GM23338 (cell line): ENCODE measurements around the gene EIF2B1. TPM values are rescaled to one million over a fixed set of nuclear protein-coding genes. Genes with fewer than 3 reads are reported as not detected.

ENCODE experiments used
- ATAC-seq: fragments of 200-7000 bp; cut with Tn5 transposase; 3 replicates; pipeline ENCODE4 v1.9.1; 2020
- DNase-seq: peaks from one replicate; pipeline ENCODE4 v3.0.0-alpha.2; 2015; ENCODE audit warnings: low spot score
- H2AFZ ChIP-seq: fragments of 200-600 bp; sonication (generic); 2 replicates; pipeline ENCODE4 v1.8.0; 2016; ENCODE audit warnings: antibody characterized with exemption, mild to moderate bottlenecking, moderate library complexity
- H3F3A ChIP-seq: fragments of 200-600 bp; sonication (generic); replicated peaks from 2 replicates; pipeline ENCODE4 v1.8.0; 2017; ENCODE audit warnings: antibody characterized with exemption, mixed run types, low read depth
- H3K27ac ChIP-seq: fragments of 200-600 bp; sonication (generic); 2 replicates; pipeline ENCODE4 v1.6.1; 2016; ENCODE audit warnings: low read depth
- H3K27me3 ChIP-seq: fragments of 200-600 bp; sonication (generic); 2 replicates; pipeline ENCODE4 v1.8.0; 2016; ENCODE audit warnings: mild to moderate bottlenecking, mixed run types, moderate library complexity; ENCODE audit not compliant: insufficient read depth
- H3K36me3 ChIP-seq: fragments of 200-600 bp; sonication (generic); 2 replicates; pipeline ENCODE4 v1.8.0; 2016; ENCODE audit warnings: mild to moderate bottlenecking; ENCODE audit not compliant: insufficient read depth
- H3K4me1 ChIP-seq: fragments of 200-600 bp; sonication (generic); 2 replicates; pipeline ENCODE4 v1.8.0; 2016; ENCODE audit warnings: mild to moderate bottlenecking, moderate library complexity; ENCODE audit not compliant: insufficient read depth
- H3K4me2 ChIP-seq: fragments of 200-600 bp; sonication (generic); 2 replicates; pipeline ENCODE4 v1.7.1; 2017; ENCODE audit warnings: mixed run types
- H3K4me3 ChIP-seq: fragments of 200-600 bp; sonication (generic); 2 replicates; pipeline ENCODE4 v1.6.1; 2016; ENCODE audit warnings: mixed run types
- H3K79me2 ChIP-seq: fragments of 200-600 bp; sonication (generic); replicated peaks from 2 replicates; pipeline ENCODE4 v1.8.0; 2017; ENCODE audit warnings: mild to moderate bottlenecking; ENCODE audit not compliant: insufficient read depth
- H3K9me2 ChIP-seq: fragments of 200-600 bp; sonication (generic); 2 replicates; pipeline ENCODE4 v1.8.0; 2017; ENCODE audit not compliant: insufficient read depth
- H4K20me1 ChIP-seq: fragments of 200-600 bp; sonication (generic); replicated peaks from 2 replicates; pipeline ENCODE4 v1.8.0; 2017; ENCODE audit warnings: mild to moderate bottlenecking; ENCODE audit not compliant: insufficient read depth
- H3K27ac Mint-ChIP-seq: 2 replicates; pipeline ENCODE4 v1.8.0; 2020; ENCODE audit warnings: inconsistent platforms, mild to moderate bottlenecking, moderate library complexity, mixed read lengths
- H3K27me3 Mint-ChIP-seq: 3 replicates; pipeline ENCODE4 v1.8.0; 2022; ENCODE audit warnings: low read depth, mild to moderate bottlenecking, moderate library complexity, mixed read lengths, inconsistent platforms; ENCODE audit not compliant: insufficient read depth, poor library complexity
- H3K36me3 Mint-ChIP-seq: 3 replicates; pipeline ENCODE4 v1.8.0; 2021; ENCODE audit warnings: low read depth, mild to moderate bottlenecking, inconsistent platforms, moderate library complexity, mixed read lengths
- H3K4me1 Mint-ChIP-seq: 3 replicates; pipeline ENCODE4 v1.8.0; 2020; ENCODE audit warnings: mild to moderate bottlenecking, inconsistent platforms, mixed read lengths
- H3K4me3 Mint-ChIP-seq: 3 replicates; pipeline ENCODE4 v1.8.0; 2021; ENCODE audit warnings: moderate library complexity, mild to moderate bottlenecking, inconsistent platforms, mixed read lengths
- H3K9me3 Mint-ChIP-seq: 3 replicates; pipeline ENCODE4 v1.8.0; 2020; ENCODE audit warnings: moderate library complexity, mild to moderate bottlenecking, inconsistent platforms, mixed read lengths
- EZH2 ChIP-seq: fragments of 200-600 bp; sonication (generic); IDR thresholded peaks from one replicate; pipeline ENCODE4 v1.8.0; 2017; ENCODE audit warnings: antibody characterized with exemption, mild to moderate bottlenecking, low read depth; ENCODE audit not compliant: unreplicated experiment
- EZH2phosphoT487 ChIP-seq: fragments of 200-600 bp; sonication (generic); IDR thresholded peaks from one replicate; pipeline ENCODE4 v1.8.1; 2018; ENCODE audit warnings: antibody characterized with exemption; ENCODE audit not compliant: unreplicated experiment
- JUNB ChIP-seq: IDR thresholded peaks from one replicate; pipeline ENCODE4 v1.6.1; 2016; ENCODE audit warnings: antibody characterized with exemption; ENCODE audit not compliant: unreplicated experiment
- NANOG ChIP-seq: IDR thresholded peaks from 2 replicates; pipeline ENCODE4 v1.6.1; 2016; ENCODE audit warnings: antibody characterized with exemption, borderline replicate concordance
- POLR2AphosphoS5 ChIP-seq: IDR thresholded peaks from 2 replicates; pipeline ENCODE4 v1.6.1; 2016; ENCODE audit warnings: antibody characterized with exemption, low read depth
- ZNF114 ChIP-seq: fragments of 250-450 bp; sonication (Bioruptor Pico); IDR thresholded peaks from 2 replicates; pipeline ENCODE4 v1.5.0; 2020; ENCODE audit warnings: mild to moderate bottlenecking, moderate library complexity
- ZNF331 ChIP-seq: fragments of 250-450 bp; sonication (Bioruptor Pico); IDR thresholded peaks from 2 replicates; pipeline ENCODE4 v1.5.0; 2020; ENCODE audit warnings: low read depth, mild to moderate bottlenecking, moderate library complexity
- polyA plus RNA-seq: library from polyadenylated mRNA; unstranded; fragments of >200 nt; fragmentation: Nextera tagmentation; extraction: Ambion mirVana; gene quantifications from 2 replicates; pipeline ENCODE4 v1.2.1, GENCODE V29; 2016
- total RNA-seq: library from RNA; depleted of rRNA; stranded (reverse); fragments of >200 nt; shearing (Covaris generic); gene quantifications from 2 replicates; pipeline ENCODE4 v1.2.3, GENCODE V29; 2014
- TF ChIP-seq, protein P1 (sequence below): IDR thresholded peaks from 2 replicates; pipeline ENCODE4 v1.6.1; 2016; ENCODE audit warnings: antibody characterized with exemption
- TF ChIP-seq, protein P2 (sequence below): fragments of 250-450 bp; sonication (Bioruptor Pico); IDR thresholded peaks from 2 replicates; pipeline ENCODE4 v1.5.0; 2020; ENCODE audit warnings: mild to moderate bottlenecking, moderate library complexity
- TF ChIP-seq, protein P3 (sequence below): IDR thresholded peaks from one replicate; pipeline ENCODE4 v1.6.1; 2018; ENCODE audit warnings: antibody characterized with exemption; ENCODE audit not compliant: unreplicated experiment
- TF ChIP-seq, protein P4 (sequence below), 2 experiments: fragments of 200-600 bp in 1 of 2; sonication (generic) in 1 of 2; conservative IDR thresholded peaks; 2 replicates each; pipeline versions ENCODE4 v1.5.1 to v1.6.1; 2016 to 2017; ENCODE audit warnings: antibody characterized with exemption in 2 of 2, low read depth in 2 of 2, mild to moderate bottlenecking in 2 of 2, moderate library complexity in 1 of 2

EIF2B1 gene
- total and polyA plus RNA-seq, 2 experiments from 2014 or later: 33.5 to 117 TPM

DNA sequence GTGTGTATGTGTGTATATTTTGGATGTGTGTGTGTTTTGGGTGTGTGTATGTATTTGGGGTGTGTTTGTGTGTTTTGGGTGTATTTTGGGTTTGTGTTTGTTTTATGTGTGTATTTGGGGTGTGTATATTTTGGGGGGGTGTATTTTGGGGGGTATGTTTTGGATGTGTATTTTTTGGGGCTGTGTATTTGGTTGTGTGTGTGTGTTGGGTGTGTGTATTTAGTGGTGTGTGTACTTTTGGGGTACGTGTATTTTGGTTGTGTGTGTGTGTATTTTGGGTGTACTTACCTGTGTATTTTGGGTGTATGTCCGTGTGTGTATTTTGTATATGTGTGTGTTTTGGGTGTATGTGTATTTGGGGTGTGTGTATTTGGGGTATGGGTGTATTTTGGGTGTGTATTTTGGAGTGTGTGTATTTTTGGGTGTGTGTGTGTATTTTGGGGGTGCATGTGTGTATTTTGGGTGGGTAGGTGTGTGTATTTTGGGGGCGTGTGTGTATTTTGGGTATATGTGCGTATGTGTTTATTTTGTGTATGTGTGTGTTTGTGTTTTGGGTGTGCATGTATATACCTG is 20.7 kb upstream of the EIF2B1 start (continued):
- TF ChIP-seq, protein P1, sequence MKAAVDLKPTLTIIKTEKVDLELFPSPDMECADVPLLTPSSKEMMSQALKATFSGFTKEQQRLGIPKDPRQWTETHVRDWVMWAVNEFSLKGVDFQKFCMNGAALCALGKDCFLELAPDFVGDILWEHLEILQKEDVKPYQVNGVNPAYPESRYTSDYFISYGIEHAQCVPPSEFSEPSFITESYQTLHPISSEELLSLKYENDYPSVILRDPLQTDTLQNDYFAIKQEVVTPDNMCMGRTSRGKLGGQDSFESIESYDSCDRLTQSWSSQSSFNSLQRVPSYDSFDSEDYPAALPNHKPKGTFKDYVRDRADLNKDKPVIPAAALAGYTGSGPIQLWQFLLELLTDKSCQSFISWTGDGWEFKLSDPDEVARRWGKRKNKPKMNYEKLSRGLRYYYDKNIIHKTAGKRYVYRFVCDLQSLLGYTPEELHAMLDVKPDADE: no peak
- TF ChIP-seq EZH2phosphoT487: no peak

DNA sequence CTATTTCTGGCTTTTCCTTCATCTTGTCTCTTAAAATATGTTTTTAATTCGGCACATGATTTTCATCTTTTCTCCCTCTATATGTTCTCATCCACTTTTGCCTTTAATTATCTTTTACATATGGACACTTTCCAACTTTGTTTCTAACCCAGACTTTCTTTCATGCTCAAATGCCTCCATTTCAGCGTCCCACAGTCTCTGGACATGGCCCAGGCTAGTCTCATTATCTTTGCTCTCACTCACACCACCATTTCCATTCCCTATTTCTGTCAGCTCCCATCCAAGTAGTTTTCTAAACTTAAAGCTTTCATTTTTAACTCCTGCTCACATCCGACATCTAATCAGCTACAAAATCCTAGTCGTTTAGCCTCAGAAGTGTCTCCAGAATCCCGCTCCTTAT is 14.9 kb upstream of the EIF2B1 start:
- Mint-ChIP-seq H3K4me1 (no peaks in the 10 kb centered on the region), H3K36me3 (peaks cover 55% of the 10 kb centered on the region)
- ATAC-seq: no peak
- TF ChIP-seq JUNB (no peak), NANOG (no peak), POLR2AphosphoS5 (no peak), ZNF114 (CRISPR knock-in tag) (no peak), EZH2phosphoT487 (no peak), EZH2 (no peak), ZNF331 (no peak)
- TF ChIP-seq, protein P2, sequence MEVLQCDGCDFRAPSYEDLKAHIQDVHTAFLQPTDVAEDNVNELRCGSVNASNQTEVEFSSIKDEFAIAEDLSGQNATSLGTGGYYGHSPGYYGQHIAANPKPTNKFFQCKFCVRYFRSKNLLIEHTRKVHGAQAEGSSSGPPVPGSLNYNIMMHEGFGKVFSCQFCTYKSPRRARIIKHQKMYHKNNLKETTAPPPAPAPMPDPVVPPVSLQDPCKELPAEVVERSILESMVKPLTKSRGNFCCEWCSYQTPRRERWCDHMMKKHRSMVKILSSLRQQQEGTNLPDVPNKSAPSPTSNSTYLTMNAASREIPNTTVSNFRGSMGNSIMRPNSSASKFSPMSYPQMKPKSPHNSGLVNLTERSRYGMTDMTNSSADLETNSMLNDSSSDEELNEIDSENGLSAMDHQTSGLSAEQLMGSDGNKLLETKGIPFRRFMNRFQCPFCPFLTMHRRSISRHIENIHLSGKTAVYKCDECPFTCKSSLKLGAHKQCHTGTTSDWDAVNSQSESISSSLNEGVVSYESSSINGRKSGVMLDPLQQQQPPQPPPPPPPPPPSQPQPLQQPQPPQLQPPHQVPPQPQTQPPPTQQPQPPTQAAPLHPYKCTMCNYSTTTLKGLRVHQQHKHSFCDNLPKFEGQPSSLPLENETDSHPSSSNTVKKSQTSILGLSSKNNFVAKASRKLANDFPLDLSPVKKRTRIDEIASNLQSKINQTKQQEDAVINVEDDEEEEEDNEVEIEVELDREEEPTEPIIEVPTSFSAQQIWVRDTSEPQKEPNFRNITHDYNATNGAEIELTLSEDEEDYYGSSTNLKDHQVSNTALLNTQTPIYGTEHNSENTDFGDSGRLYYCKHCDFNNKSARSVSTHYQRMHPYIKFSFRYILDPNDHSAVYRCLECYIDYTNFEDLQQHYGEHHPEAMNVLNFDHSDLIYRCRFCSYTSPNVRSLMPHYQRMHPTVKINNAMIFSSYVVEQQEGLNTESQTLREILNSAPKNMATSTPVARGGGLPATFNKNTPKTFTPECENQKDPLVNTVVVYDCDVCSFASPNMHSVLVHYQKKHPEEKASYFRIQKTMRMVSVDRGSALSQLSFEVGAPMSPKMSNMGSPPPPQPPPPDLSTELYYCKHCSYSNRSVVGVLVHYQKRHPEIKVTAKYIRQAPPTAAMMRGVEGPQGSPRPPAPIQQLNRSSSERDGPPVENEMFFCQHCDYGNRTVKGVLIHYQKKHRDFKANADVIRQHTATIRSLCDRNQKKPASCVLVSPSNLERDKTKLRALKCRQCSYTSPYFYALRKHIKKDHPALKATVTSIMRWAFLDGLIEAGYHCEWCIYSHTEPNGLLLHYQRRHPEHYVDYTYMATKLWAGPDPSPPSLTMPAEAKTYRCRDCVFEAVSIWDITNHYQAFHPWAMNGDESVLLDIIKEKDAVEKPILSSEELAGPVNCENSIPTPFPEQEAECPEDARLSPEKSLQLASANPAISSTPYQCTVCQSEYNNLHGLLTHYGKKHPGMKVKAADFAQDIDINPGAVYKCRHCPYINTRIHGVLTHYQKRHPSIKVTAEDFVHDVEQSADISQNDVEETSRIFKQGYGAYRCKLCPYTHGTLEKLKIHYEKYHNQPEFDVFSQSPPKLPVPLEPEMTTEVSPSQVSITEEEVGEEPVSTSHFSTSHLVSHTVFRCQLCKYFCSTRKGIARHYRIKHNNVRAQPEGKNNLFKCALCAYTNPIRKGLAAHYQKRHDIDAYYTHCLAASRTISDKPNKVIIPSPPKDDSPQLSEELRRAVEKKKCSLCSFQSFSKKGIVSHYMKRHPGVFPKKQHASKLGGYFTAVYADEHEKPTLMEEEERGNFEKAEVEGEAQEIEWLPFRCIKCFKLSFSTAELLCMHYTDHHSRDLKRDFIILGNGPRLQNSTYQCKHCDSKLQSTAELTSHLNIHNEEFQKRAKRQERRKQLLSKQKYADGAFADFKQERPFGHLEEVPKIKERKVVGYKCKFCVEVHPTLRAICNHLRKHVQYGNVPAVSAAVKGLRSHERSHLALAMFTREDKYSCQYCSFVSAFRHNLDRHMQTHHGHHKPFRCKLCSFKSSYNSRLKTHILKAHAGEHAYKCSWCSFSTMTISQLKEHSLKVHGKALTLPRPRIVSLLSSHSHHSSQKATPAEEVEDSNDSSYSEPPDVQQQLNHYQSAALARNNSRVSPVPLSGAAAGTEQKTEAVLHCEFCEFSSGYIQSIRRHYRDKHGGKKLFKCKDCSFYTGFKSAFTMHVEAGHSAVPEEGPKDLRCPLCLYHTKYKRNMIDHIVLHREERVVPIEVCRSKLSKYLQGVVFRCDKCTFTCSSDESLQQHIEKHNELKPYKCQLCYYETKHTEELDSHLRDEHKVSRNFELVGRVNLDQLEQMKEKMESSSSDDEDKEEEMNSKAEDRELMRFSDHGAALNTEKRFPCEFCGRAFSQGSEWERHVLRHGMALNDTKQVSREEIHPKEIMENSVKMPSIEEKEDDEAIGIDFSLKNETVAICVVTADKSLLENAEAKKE (CRISPR knock-in tag): no peak
- TF ChIP-seq, protein P1: no peak
- TF ChIP-seq, protein P3, sequence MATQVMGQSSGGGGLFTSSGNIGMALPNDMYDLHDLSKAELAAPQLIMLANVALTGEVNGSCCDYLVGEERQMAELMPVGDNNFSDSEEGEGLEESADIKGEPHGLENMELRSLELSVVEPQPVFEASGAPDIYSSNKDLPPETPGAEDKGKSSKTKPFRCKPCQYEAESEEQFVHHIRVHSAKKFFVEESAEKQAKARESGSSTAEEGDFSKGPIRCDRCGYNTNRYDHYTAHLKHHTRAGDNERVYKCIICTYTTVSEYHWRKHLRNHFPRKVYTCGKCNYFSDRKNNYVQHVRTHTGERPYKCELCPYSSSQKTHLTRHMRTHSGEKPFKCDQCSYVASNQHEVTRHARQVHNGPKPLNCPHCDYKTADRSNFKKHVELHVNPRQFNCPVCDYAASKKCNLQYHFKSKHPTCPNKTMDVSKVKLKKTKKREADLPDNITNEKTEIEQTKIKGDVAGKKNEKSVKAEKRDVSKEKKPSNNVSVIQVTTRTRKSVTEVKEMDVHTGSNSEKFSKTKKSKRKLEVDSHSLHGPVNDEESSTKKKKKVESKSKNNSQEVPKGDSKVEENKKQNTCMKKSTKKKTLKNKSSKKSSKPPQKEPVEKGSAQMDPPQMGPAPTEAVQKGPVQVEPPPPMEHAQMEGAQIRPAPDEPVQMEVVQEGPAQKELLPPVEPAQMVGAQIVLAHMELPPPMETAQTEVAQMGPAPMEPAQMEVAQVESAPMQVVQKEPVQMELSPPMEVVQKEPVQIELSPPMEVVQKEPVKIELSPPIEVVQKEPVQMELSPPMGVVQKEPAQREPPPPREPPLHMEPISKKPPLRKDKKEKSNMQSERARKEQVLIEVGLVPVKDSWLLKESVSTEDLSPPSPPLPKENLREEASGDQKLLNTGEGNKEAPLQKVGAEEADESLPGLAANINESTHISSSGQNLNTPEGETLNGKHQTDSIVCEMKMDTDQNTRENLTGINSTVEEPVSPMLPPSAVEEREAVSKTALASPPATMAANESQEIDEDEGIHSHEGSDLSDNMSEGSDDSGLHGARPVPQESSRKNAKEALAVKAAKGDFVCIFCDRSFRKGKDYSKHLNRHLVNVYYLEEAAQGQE: no peak
- TF ChIP-seq, protein P4, sequence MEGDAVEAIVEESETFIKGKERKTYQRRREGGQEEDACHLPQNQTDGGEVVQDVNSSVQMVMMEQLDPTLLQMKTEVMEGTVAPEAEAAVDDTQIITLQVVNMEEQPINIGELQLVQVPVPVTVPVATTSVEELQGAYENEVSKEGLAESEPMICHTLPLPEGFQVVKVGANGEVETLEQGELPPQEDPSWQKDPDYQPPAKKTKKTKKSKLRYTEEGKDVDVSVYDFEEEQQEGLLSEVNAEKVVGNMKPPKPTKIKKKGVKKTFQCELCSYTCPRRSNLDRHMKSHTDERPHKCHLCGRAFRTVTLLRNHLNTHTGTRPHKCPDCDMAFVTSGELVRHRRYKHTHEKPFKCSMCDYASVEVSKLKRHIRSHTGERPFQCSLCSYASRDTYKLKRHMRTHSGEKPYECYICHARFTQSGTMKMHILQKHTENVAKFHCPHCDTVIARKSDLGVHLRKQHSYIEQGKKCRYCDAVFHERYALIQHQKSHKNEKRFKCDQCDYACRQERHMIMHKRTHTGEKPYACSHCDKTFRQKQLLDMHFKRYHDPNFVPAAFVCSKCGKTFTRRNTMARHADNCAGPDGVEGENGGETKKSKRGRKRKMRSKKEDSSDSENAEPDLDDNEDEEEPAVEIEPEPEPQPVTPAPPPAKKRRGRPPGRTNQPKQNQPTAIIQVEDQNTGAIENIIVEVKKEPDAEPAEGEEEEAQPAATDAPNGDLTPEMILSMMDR (conservative IDR thresholded peaks at IDR 0.05; ENCODE audit: low read depth in 2 of 2): no peak

More for the DNA sequence above, 14.9 kb upstream of the EIF2B1 start:
- no peak overlapping the region for H2AFZ ChIP-seq
- no peaks in the 10 kb centered on the region for H3K4me1 ChIP-seq
- no peak overlapping the region for H3K4me2 ChIP-seq
- Mint-ChIP-seq H3K27ac (no peak overlapping the region), H3K4me3 (no peak overlapping the region), H3K27me3 (peaks cover 3% of the 10 kb centered on the region), H3K9me3 (no peaks in the 10 kb centered on the region)
- H4K20me1 ChIP-seq: 0 out of 2 replicates have a peak, but pooled peaks cover 5% of the 10 kb centered on the region
- H3F3A ChIP-seq: peaks cover 3% of the 10 kb centered on the region; the same call in 1 of the 2 replicates
- no peak overlapping the region for H3K27ac ChIP-seq
- no peaks in the 10 kb centered on the region for H3K27me3 ChIP-seq
- H3K4me3 ChIP-seq: no peak overlapping the region
- no peaks in the 10 kb centered on the region for H3K9me2 ChIP-seq
- H3K79me2 ChIP-seq: no peaks in the 10 kb centered on the region
- DNase-seq: no peak
- H3K36me3 ChIP-seq: peaks cover 24% of the 10 kb centered on the region
